Skeletal muscle satellite cell (primary cell): ENCODE results near the gene SYT9.
"Not testable (repeated sequence)": the region's sequence is repeated elsewhere in the genome, so short reads cannot be mapped to it uniquely, and the experiment has no call there.

Experiments
- H3K27me3 ChIP-seq: 2 replicates; pipeline ENCODE4 v1.7.0; 2013; ENCODE audit warnings: low read length; ENCODE audit not compliant: control insufficient read depth, insufficient read depth
- H3K36me3 ChIP-seq: 2 replicates; pipeline ENCODE4 v1.7.0; 2013; ENCODE audit warnings: mild to moderate bottlenecking, control low read depth, low read length; ENCODE audit not compliant: insufficient read depth
- H3K4me1 ChIP-seq: 2 replicates; pipeline ENCODE4 v1.7.0; 2013; ENCODE audit warnings: low read length; ENCODE audit not compliant: control insufficient read depth, insufficient read depth
- H3K4me2 ChIP-seq: 2 replicates; pipeline ENCODE4 v1.7.0; 2013; ENCODE audit warnings: mild to moderate bottlenecking, low read length
- H3K4me3 ChIP-seq: 2 replicates; pipeline ENCODE4 v1.7.0; 2013; ENCODE audit warnings: low read length
- H3K9ac ChIP-seq: 2 replicates; pipeline ENCODE4 v1.7.0; 2013; ENCODE audit warnings: mild to moderate bottlenecking, low read depth, low read length, moderate library complexity
- H3K9me3 ChIP-seq: replicated peaks from 2 replicates; pipeline ENCODE4 v1.7.0; 2013; ENCODE audit warnings: mild to moderate bottlenecking, control low read depth, low read length

SYT9 gene

DNA sequence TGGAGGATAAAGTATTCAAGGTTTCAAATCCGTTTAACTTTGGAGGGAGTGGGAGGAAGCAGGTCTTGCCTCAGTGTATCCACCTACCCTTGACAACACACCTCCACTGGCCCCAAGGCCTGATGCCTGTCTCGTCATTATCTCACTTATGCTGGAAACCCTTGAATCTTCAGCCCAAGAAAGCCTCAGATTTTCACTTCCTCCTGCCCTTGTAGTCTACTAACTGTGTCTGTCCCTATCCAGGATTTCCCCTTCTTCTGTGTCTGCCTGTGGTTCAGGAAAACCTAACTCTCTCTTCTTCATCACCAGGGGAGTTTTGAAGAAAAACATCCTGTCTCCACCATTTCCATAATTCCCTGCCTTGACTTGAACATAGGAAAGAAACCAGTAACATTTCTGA lies 56.1 kb downstream of the SYT9 start:
- Histone ChIP-seq H3K4me2 (no peak overlapping the region), H3K4me1 (no peaks in the 10 kb centered on the region), H3K36me3 (no peaks in the 10 kb centered on the region)

GRCh38 chr11:7311903-7312302 lies 60.2 kb downstream of the SYT9 start:
- no peak overlapping the region for H3K4me2 ChIP-seq
- H3K4me3 ChIP-seq, result no peak overlapping the region
- H3K9me3 ChIP-seq, result no peaks in the 10 kb centered on the region
- no peaks in the 10 kb centered on the region for H3K36me3 ChIP-seq
- no peaks in the 10 kb centered on the region for H3K4me1 ChIP-seq
- H3K27me3 ChIP-seq, result no peaks in the 10 kb centered on the region
- no peak overlapping the region for H3K9ac ChIP-seq

More for the DNA sequence above, 56.1 kb downstream of the SYT9 start:
- Histone ChIP-seq H3K9ac (no peak overlapping the region), H3K4me3 (no peak overlapping the region), H3K27me3 (no peaks in the 10 kb centered on the region), H3K9me3 (no peaks in the 10 kb centered on the region)

DNA sequence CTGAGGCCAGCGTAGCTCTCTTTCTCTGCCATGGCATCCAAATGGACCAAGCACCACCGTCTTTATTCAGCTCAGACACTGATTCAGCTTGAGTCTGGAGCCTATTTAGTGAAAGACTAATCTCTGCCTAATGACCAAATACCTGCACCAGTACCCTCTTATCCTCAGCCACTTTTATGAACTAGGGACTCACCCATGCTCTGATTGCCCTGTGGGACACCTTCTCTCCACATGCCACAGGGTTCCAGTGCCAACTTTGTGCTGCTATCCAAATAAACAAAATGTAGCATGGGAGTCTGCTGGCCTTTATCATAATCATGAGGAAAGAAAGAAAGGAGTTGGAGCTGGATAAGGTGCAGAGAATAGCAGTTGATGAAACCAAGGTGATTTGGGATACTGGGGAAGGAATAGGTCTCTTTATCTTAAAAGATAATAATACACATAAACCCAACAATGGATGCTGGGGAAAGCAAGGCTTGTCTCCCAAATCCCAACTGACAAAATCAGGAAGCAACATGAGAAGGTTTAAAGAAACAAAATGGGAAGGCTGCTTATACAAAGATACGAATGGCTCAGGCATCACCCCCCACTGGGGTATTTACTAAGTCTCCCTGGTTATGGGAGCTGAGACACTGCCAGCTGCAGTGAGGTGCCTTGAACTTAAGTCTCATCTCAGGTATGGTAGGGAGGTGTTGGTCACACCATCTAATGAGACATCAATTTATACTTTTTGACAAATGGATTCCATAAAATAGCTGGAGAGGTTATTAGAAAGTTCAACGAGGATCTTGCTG lies 63.3 kb downstream of the SYT9 start:
- Histone ChIP-seq H3K9ac (no peak overlapping the region), H3K36me3 (no peaks in the 10 kb centered on the region), H3K4me2 (no peak overlapping the region), H3K27me3 (no peaks in the 10 kb centered on the region), H3K4me3 (no peak overlapping the region), H3K4me1 (no peaks in the 10 kb centered on the region), H3K9me3 (no peaks in the 10 kb centered on the region)

GRCh38 chr11:7319501-7319900 lies 67.8 kb downstream of the SYT9 start:
- H3K36me3 ChIP-seq, result no peaks in the 10 kb centered on the region
- H3K4me1 ChIP-seq, result no peaks in the 10 kb centered on the region
- no peak overlapping the region for H3K4me2 ChIP-seq
- no peaks in the 10 kb centered on the region for H3K27me3 ChIP-seq
- H3K4me3 ChIP-seq, result no peak overlapping the region
- no peaks in the 10 kb centered on the region for H3K9me3 ChIP-seq
- no peak overlapping the region for H3K9ac ChIP-seq

DNA sequence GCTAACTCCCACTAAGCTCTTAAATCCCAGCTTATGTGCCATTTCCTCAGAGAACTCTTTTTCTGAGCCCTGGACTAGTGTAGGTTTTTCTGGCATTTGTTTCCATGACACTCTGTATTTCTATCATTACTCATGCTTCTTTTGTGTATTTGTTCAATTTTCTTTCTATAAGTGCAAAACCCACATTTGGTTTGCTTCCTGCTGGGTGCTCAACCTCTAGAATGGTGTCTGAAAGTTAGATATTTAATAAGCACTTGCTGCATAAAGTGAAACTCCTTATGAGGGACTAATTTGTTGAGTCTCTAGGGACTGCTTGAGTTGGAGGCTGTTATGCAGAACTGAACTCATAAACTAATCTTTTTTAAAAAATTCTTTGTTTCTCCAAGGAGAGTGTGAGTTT lies 68.6 kb downstream of the SYT9 start:
- no peak overlapping the region for H3K9ac ChIP-seq
- H3K27me3 ChIP-seq, result no peaks in the 10 kb centered on the region
- no peak overlapping the region for H3K4me3 ChIP-seq
- no peak overlapping the region for H3K4me2 ChIP-seq
- no peaks in the 10 kb centered on the region for H3K9me3 ChIP-seq
- H3K36me3 ChIP-seq, result no peaks in the 10 kb centered on the region
- no peaks in the 10 kb centered on the region for H3K4me1 ChIP-seq

- H3K9ac ChIP-seq, result no peak overlapping the region
- no peaks in the 10 kb centered on the region for H3K9me3 ChIP-seq
- H3K4me1 ChIP-seq, result no peaks in the 10 kb centered on the region
- H3K4me3 ChIP-seq, result no peak overlapping the region
- H3K36me3 ChIP-seq, result no peaks in the 10 kb centered on the region
- H3K4me2 ChIP-seq, result no peak overlapping the region
- H3K27me3 ChIP-seq, result no peaks in the 10 kb centered on the region
These were observed 70.1 kb downstream of the SYT9 start for GRCh38 chr11:7321473-7322450.

GRCh38 chr11:7332451-7332850 lies 80.7 kb downstream of the SYT9 start:
- no peaks in the 10 kb centered on the region for H3K9me3 ChIP-seq

GRCh38 chr11:7332962-7333361 lies 81.3 kb downstream of the SYT9 start:
- no peaks in the 10 kb centered on the region for H3K36me3 ChIP-seq
- H3K4me2 ChIP-seq, result no peak overlapping the region
- H3K27me3 ChIP-seq, result no peaks in the 10 kb centered on the region
- no peaks in the 10 kb centered on the region for H3K4me1 ChIP-seq
- no peak overlapping the region for H3K9ac ChIP-seq
- H3K9me3 ChIP-seq, result no peaks in the 10 kb centered on the region
- H3K4me3 ChIP-seq, result no peak overlapping the region

More at GRCh38 chr11:7332451-7332850, 80.7 kb downstream of the SYT9 start:
- Histone ChIP-seq H3K4me1 (no peaks in the 10 kb centered on the region), H3K27me3 (no peaks in the 10 kb centered on the region), H3K9ac (no peak overlapping the region), H3K4me3 (no peak overlapping the region), H3K36me3 (no peaks in the 10 kb centered on the region), H3K4me2 (no peak overlapping the region)

- H3K9me3 ChIP-seq, H3K9ac ChIP-seq, H3K4me3 ChIP-seq, H3K4me1 ChIP-seq, H3K27me3 ChIP-seq, H3K4me2 ChIP-seq, H3K36me3 ChIP-seq: not testable (repeated sequence)
These were observed 83.7 kb downstream of the SYT9 start for GRCh38 chr11:7335442-7335841.

DNA sequence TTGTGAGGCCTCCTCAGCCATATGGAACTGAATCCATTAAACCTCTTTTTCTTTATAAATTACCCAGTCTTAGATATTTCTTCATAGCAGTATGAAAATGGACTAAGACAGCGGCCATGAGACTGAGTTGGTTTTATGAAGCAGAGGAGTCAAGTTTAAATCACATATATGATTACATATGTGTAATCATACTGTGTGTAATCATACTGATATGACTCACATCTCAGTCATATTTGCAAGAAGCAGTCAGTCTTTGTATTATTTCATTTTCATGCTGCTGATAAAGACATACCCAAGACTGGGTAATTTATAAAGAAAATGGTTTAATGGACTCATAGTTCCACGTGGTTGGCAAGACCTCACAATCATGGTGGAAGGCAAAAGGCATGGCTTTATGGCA lies 89.8 kb downstream of the SYT9 start:
- no peak overlapping the region for H3K4me3 ChIP-seq

DNA sequence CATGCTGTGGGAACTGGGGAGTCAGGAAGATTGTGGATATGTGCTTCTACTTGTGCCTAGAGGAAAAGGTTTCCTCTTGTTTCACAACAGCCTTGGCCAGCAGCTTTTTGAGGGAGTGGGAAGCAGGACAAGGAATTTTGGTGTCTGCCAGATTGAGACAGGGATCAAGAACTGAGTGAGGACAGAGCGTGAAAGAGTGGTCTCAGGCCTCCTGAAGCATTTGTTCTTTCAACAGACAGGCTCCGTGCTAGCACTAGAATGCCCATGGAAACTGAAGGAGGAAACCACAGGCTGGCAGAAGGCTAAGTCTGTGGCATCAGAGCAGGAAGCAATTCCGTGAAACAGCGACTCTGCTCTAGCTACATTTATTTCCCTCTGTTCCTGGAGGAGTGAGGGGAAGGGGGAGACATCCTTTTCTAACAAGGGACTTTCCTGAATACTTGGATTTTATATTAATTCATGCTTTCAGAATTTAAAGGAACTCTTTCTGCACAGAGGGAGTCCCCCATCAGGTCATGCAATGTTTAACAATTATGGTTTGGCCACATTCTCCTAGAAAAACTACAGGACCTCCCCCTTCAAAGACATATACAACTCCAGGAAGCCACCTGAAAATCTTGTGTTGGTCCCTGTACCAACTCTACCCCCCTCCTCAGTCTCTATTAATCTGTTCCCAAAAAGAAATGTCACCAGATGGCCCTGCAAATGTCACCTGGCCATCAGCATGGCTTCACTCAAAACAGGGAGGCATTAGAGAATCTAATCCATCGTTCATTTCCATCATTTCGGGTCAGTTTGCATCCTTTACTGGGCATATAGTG lies 96.1 kb downstream of the SYT9 start:
- no peaks in the 10 kb centered on the region for H3K36me3 ChIP-seq
- H3K9me3 ChIP-seq, result no peaks in the 10 kb centered on the region
- H3K27me3 ChIP-seq, result no peaks in the 10 kb centered on the region
- no peak overlapping the region for H3K4me3 ChIP-seq
- no peak overlapping the region for H3K9ac ChIP-seq
- H3K4me2 ChIP-seq, result no peak overlapping the region
- no peaks in the 10 kb centered on the region for H3K4me1 ChIP-seq

More for the DNA sequence above, 89.8 kb downstream of the SYT9 start:
- Histone ChIP-seq H3K9ac (no peak overlapping the region), H3K4me1 (no peaks in the 10 kb centered on the region), H3K27me3 (no peaks in the 10 kb centered on the region), H3K9me3 (no peaks in the 10 kb centered on the region), H3K4me2 (no peak overlapping the region), H3K36me3 (no peaks in the 10 kb centered on the region)
